Right lobe of liver (tissue), 4 donors: ENCODE results near the gene HDDC2.

Experiments
- CTCF ChIP-seq, 4 donors: fragments of 200-600 bp in 3 of 4; fragments of 450-650 bp in 1 of 4; IDR thresholded peaks; one replicate each; pipeline versions ENCODE4 v1.5.1 to v1.8.0; 2016 to 2022; ENCODE audit warnings: antibody characterized with exemption in 4 of 4, mild to moderate bottlenecking in 2 of 4
- POLR2A ChIP-seq: fragments of 450-650 bp; IDR thresholded peaks from one replicate; pipeline ENCODE4 v1.6.1; 2017; ENCODE audit warnings: antibody characterized with exemption, mild to moderate bottlenecking
- donor health status: DM: no; HTN: no; CAD: no.
- donor health status: DM: no; HTN: no; CAD: no.
- donor health status: DM: no; HTN: yes; CAD: no.

- TF ChIP-seq CTCF (IDR thresholded peaks at IDR 0.05) (no peak), POLR2A (no peak)
Observed at GRCh38 chr6:125264476-125264875, 37.3 kb downstream of the HDDC2 start.
